Kidney tubule cell (primary cell): ENCODE results near the gene FGF5.
"Not testable (repeated sequence)": the region's sequence is repeated elsewhere in the genome, so short reads cannot be mapped to it uniquely, and the experiment has no call there.

Source experiments
- DNase-seq: peaks from one replicate; pipeline ENCODE4 v3.0.0-alpha.2; 2018; ENCODE audit warnings: low spot score

FGF5 gene

GRCh38 chr4:80254114-80254513 lies 12.3 kb upstream of the FGF5 start:
- no peak for DNase-seq

- DNase-seq = no peak
These were observed 11.0 kb upstream of the FGF5 start for GRCh38 chr4:80255329-80256095.

DNA sequence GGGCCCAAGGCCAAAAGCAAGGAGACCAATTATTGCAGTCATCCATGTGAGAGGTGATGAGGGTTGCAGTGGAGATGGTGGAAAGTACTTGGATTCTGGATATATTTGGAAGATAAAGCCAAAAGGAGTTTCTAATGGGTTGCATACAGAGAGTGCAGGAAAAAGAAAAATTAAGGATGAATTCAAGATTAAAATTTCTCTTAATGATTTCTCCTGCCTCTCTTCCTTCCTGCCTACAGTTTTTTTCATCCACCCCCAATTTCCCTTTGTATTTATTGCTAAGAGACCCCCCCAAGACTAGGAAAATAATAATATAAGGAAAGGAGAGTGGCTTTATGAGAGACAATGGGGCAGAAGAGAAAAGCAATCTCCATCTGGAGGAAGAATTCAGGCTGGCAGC lies 8.6 kb upstream of the FGF5 start:
- no peak for DNase-seq

DNA sequence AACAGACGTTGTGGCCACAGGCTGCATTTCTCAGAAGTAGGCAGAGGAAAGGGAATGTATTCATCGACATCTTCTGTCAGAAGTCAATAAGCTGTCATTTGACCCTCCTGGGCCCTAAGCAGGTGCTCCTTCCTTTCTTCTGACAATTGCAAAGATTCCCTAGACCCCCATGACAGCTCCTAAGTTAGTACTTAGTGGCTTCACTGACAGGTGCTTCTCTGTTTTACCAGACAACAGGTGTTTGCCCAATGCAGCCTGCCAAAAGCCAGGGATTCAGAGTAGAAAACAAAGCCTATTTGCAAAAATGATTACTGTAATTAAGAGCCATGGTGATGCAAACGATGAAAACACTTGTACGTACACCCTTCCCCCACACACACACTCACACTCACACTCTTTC lies 7.5 kb upstream of the FGF5 start:
- DNase-seq = peak; percentile 24

DNA sequence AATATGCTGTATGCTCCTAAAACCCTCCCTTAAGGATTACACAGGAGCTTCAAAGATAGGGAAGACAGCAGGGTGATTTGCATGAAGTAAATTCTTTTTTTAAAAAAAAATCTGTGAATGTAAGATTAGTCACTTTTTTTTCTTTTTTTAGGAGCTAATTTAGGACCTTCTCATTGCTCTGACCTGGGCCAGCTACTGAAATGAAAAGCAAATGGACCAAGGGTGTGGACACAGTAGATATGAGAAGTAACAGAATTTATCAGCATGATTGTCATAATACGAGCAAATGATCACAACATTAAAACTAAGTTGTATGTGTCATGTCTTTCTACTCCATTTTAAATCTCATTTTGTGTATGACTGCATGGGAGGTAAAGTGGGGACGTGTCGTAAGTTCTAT lies 6.6 kb upstream of the FGF5 start:
- DNase-seq = no peak

DNA sequence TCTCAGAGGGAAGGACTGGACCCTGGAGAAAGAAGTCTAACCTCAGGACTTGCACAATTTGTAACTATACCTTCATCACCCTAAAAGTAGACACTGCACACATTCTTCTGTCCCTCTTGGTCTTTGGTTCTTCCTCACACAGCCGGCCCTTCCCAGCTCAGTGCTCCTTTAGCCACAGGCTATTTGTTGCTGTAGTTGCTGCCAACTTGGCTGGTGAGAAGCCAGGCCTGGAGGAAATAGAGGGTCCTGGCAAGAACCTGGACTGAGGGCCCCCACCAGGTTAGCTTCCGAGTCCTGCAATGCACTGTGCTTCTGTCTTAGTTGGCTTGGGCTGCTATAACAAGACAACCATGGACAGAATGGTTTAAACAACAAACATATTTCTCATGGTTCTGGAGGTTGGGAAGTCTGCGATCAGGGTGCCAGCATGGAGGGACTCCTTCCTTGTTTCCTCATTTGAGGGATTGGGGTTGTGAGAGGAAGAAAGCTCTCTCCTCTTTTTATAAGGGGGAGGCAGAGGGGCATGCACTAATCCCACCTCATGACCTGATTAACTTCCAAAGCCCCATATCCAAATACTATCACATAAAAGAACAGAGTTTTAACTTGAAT lies 4.4 kb upstream of the FGF5 start:
- DNase-seq = no peak

DNA sequence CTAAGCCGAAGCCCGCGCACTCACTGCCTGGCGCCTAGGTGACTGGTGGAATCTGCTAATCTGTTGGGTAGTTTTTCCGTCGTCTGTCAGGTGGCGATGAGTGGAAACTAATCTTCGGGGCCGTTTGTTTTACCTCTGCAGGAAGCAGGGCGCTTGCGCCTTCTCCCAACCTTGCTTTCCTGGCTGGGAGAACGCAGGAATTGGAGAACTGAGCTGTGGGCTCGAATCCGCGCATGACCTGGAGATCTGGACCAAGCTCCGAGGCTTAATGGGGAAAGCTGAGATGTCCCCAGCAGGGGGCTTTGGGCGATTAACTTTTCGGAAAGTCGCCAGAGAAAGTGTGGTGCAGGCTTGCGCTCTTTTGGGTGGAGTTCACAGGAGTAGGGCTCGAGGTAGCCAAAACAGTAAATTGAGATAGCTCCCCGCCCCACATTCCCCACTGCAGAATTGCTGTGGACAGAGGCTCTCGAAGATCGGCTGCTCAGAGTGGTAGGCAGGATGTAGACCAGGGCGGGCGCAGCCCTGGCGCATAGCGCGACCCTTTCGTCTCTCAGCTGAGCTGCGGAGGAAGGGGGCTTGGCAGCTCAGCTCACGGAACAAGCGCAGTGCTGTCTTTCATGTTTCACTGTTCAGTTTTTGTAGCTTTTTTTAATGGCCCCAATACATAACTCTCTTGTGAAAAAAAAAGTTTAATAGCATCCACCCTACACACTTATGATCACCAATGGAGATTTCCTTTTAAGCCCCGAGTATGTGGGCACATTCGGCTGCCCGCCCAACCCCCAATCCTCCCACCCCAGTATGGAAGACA lies 2.7 kb upstream of the FGF5 start:
- DNase-seq = no peak

- DNase-seq = no peak
These were observed 2.2 kb upstream of the FGF5 start for GRCh38 chr4:80264352-80264647.

DNA sequence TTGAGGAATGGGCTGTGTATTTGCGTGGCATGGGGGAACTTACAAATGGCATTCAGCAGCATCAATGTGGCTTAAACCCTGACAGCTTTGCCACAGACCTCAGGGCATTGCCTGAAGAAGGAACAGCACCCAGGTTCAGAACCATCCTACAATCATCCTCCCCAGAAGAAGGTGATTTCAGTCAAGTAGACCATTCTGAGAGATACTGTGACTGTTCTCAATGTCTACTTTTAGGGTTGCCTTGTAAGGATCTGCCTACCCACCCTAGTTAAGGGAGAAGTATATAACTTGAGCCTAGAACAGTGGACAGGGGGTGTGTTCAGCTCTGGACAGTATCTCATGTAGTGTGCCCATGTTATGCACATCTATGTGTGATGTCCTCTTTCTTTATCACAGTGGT lies 1.6 kb upstream of the FGF5 start:
- no peak for DNase-seq

DNA sequence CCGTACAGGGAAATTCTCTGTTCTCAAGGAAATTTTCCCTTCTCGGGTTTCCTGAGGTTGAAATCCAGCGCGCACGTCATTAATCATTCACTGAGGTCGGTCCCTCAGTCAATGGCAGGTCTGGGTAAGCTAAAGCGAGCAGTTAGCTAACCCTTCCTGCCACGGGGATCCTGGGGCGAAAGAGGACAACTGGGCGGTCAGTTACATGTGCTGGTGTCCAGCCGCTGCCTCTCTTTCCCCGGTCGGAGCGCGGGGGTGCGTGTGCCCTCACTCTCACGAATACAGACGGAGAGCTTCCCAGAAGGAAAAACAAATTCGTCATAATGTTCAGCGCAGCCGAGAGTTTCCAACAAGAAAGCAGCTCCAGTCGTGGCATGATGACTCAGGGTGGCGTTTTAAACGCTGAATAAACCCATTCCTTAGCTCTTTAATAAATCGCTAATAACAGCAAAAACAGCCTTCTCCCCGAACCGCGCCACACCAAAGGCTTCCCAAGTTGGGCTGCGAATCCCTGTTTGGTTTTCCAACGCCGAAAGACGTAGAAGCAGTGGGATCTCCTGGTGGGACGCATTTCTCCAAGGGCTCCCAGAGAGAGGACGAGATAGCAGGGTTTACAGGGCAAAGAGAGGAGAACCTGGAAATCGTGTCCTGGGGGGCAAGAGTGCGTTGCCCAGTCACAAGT lies 752 bp upstream of the FGF5 start:
- peak; percentile 84 for DNase-seq

DNA sequence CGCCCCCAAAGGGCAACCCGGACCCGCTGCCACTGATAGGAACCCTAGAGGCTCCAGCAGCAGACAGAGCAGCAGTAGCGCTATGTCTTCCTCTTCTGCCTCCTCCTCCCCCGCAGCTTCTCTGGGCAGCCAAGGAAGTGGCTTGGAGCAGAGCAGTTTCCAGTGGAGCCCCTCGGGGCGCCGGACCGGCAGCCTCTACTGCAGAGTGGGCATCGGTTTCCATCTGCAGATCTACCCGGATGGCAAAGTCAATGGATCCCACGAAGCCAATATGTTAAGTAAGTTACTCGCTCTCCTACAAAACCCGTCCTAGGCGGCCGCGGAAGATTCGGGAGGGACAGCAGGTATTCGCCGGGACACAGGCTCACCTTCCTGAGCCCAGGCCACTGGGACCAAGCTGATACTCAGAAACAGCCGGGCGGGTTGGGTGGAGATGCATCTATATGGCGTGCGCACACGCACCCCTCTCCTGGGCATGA lies 477 bp downstream of the FGF5 start:
- DNase-seq = peak; percentile 66

DNA sequence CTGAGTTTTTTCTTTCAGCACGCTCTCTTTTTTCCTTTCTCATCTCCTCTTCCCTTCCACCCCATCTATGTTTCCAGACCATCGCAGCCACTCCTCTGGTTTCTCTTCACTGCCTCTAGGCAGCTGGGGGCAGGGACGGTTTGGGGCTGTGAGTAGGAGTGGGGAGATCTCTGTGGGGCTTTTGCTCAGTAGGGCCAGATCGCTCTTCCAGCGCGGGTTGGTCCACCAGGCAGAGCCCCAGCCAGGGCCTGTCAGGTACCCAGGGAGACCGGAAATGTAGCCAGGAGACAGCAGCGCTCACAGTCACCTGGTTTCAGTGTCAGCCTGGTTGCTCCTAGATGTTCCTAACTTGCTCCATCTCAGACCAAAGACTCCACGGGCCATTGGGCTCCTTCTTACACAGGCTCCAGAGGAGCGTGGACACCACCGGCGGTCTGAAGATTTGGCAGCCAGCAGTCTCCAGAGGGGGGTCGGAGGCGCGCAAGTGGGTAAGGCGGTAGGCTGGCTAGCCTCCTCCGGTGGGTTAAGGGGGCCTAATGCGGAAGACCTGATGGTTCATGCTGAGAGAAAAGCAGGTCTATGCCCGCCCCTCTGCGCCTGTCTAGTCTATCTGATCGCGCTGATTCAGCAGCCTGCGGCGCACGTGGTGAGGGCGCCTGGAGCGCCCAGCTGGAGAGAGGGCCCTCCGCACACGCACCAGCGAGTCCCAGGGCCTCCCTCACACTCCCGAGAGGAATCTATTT lies 1.8 kb downstream of the FGF5 start:
- peak; percentile 58 for DNase-seq

DNA sequence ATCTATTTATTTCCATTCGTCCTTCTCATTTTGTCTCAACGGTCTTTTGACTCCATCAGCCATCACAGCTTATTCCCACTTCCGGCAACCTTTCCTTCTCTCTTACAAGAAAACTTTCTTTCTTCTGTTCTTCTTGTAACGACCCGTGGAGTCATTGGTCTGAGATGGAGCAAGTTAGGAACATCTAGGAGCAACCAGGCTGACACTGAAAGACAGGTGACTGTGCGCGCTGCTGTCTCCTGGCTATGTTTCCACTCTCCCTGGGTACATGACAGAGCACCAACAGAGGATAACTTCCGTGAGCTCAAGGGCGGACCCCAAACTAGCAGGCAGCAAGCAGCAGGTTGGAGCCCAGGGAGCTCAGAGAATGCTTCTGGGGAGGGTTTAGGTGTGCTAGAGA lies 2.5 kb downstream of the FGF5 start:
- peak; percentile 14 for DNase-seq

DNA sequence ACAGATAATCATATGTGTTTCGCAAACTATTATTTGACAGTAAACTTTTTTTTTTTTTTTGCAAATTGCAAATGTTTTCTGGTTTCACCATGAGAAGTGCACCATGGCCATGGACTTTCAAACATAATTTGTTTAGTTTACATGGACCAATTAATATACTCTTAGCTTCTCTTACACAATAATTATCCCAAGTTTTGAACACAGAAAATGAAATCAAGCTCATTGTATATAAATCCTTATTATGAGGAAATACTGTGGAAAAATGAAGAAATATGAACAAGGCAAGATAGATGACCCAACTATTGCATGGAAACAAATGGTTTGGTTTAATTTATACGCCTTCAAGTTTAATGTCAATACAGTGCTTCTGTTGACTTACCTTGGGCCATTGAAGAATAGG lies 3.9 kb downstream of the FGF5 start:
- DNase-seq = no peak

DNA sequence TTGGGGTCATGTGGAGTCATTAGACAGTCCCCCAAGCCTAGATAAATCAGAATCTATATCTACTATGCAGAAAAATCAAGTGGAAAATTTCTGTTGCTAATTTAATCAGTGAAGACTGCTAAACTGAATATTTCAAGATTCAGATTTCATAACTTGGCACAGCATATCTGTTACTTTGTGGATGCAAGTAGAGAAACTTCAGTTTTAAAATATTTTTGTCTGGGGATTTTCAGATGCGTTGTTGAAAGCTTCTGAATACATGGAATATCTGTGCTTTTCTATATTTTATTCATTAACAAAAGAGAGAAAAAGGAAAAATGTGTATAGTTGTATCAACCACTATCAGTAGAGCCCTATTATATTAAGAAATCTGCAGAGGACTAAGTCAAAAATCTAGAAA lies 4.4 kb downstream of the FGF5 start:
- no peak for DNase-seq

- no peak for DNase-seq
These were observed 5.3 kb downstream of the FGF5 start for GRCh38 chr4:80271801-80272200.

GRCh38 chr4:80276931-80277330 lies 10.5 kb downstream of the FGF5 start:
- DNase-seq = no peak

DNA sequence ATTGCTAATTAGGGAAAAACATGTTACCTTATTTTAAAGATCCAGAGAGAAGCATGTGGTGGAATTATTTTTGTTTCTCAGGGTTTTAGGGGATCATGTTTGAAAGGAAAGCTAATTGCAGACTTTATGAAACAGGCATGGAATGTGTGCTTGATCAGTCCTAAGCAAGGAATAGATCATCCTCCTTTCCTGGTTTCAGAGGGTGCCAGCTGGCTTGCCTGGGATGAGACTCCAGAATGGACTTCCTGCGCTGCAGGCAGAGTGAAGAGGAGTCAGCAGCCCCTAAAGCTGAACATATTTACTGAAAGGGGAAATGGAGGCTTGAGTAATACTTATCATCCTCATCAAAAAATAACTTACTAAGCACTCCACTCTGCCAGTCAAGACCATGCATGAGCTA lies 13.3 kb downstream of the FGF5 start:
- no peak for DNase-seq

DNA sequence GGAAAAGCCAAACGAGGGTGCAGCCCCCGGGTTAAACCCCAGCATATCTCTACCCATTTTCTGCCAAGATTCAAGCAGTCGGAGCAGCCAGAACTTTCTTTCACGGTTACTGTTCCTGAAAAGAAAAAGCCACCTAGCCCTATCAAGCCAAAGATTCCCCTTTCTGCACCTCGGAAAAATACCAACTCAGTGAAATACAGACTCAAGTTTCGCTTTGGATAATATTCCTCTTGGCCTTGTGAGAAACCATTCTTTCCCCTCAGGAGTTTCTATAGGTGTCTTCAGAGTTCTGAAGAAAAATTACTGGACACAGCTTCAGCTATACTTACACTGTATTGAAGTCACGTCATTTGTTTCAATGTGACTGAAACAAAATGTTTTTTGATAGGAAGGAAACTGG lies 20.0 kb downstream of the FGF5 start:
- no peak for DNase-seq

DNA sequence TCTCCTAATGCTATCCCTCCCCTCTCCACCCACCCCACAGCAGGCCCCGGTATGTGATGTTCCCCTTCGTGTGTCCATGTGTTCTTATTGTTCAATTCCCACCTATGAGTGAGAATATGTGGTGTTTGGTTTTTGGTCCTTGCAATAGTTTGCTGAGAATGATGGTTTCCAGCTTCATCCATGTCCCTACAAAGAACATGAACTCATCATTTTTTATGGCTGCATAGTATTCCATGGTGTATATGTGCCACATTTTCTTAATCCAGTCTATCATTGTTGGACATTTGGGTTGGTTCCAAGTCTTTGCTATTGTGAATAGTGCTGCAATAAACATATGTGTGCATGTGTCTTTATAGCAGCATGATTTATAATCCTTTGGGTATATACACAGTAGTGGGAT lies 24.2 kb downstream of the FGF5 start:
- not testable (repeated sequence) for DNase-seq

GRCh38 chr4:80294206-80294605 lies 27.7 kb downstream of the FGF5 start:
- peak; percentile 57 for DNase-seq

DNA sequence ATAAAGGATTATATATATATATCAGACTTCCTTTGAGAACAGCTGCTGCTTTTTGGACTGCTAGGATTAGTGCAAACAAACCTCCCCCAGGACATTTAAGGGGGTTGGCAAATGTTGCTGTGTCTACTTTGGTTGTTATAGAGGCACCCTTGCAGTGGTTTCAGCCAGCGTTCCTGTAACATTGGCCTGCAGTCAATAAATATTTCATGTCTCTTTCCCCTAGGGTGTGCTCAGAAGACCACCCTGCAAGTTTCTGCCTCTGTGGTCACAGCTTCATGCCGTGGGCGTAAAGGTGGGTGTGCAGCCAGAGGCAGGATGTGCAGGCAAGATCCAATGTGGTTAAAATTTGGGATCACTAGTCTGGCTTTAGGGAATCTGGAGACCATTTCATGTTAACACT lies 28.9 kb downstream of the FGF5 start:
- no peak for DNase-seq
